Left cardiac atrium (tissue), 4 donors: ENCODE data around the gene GPR157. TPM values are rescaled to one million over a fixed set of nuclear protein-coding genes. Genes with fewer than 3 reads are reported as not detected.

Experiments used
- ATAC-seq, 2 donors: fragments of 200-7000 bp; cut with Tn5 transposase; one replicate each; pipeline ENCODE4 v1.9.1; 2020; ENCODE audit warnings: mild to moderate bottlenecking in 2 of 2, moderate library complexity in 2 of 2
- DNase-seq: peaks from one replicate; pipeline ENCODE4 v3.0.0-alpha.2; 2020
- intact Hi-C, 2 donors: fragments of 100-400 bp; cut with DNase I; formaldehyde crosslinking; loops; one replicate each; pipeline versions ENCODE4 v1.14.1 to v1.15.1; 2022 to 2023
- total RNA-seq, 2 donors: library from RNA; stranded (reverse); fragmentation: NEBNext Ultra II Directional; extraction: Animal tissue kit (Norgen Biotek cat#: 25700); gene quantifications; one replicate each; pipeline ENCODE4 v1.2.1, GENCODE V29; 2021
- donor health status: DM: no; HTN: yes; CAD: no.
- donor health status: DM: no; HTN: yes; CAD: no; lungs with severe emphysema.
- donor health status: DM: yes; HTN: yes; CAD: no.
- donor health status: Dilated cardiomyopathy.

Gene GPR157
- total RNA-seq, 2 donors from 2014 or later, result 18.8 to 40.6 TPM

GRCh38 chr1:9050803-9051202 lies 78.1 kb downstream of the GPR157 start:
- intact Hi-C loops, result no loop called here
- no peak for DNase-seq
- ATAC-seq, result no peak

Other genes starting within 250 kb of the GPR157 start
- gene CA6, start 183.2 kb downstream of the GPR157 start, total RNA-seq, result not detected
- gene SLC2A7, start 102.7 kb downstream of the GPR157 start, total RNA-seq, result not detected
- gene SLC2A5, start 59.5 kb downstream of the GPR157 start, total RNA-seq, result 1 to 10 TPM; 2.0 to 3.8 TPM
- 10 to 100 TPM; 33.3 to 40.6 TPM for gene H6PD, start 105.7 kb upstream of the GPR157 start, total RNA-seq
- 10 to 100 TPM; 16.8 to 19.1 TPM for gene SPSB1, start 163.8 kb upstream of the GPR157 start, total RNA-seq